Activated CD8-positive, alpha-beta T cell treated with anti-CD3 and anti-CD28 coated beads for 36 hours (primary cell): Measurements from ENCODE around the gene CD86. TPM values are rescaled to one million over a fixed set of nuclear protein-coding genes. Genes with fewer than 3 reads are reported as not detected.

Experiments used
- ATAC-seq: fragments of 200-7000 bp; cut with Tn5 transposase; one replicate; pipeline ENCODE4 v1.10.0; 2021; ENCODE audit warnings: mild to moderate bottlenecking, moderate library complexity
- CTCF ChIA-PET: fragments of 350-600 bp; sonication (Branson Sonifier 250); formaldehyde crosslinking; loops from one replicate; lab custom pipeline; 2021; ENCODE audit warnings: antibody characterized with exemption; lab: Charles Lee
- POLR2A ChIA-PET: fragments of 350-600 bp; sonication (Branson Sonifier 250); formaldehyde crosslinking; loops from one replicate; lab custom pipeline; 2021; ENCODE audit warnings: antibody characterized with exemption; lab: Charles Lee
- DNase-seq: peaks from one replicate; pipeline ENCODE4 v3.0.0-alpha.2; 2020
- H3K27ac Mint-ChIP-seq: one replicate; pipeline ENCODE4 v1.8.0; 2021; ENCODE audit warnings: mild to moderate bottlenecking, mixed read lengths
- H3K27me3 Mint-ChIP-seq: one replicate; pipeline ENCODE4 v1.8.0; 2021; ENCODE audit warnings: mixed read lengths
- H3K36me3 Mint-ChIP-seq: one replicate; pipeline ENCODE4 v1.8.0; 2021; ENCODE audit warnings: low read depth, mixed read lengths
- H3K4me1 Mint-ChIP-seq: one replicate; pipeline ENCODE4 v1.8.0; 2021; ENCODE audit warnings: low read depth, mixed read lengths
- H3K4me3 Mint-ChIP-seq: one replicate; pipeline ENCODE4 v1.8.0; 2021; ENCODE audit warnings: mild to moderate bottlenecking, moderate library complexity, mixed read lengths
- H3K9me3 Mint-ChIP-seq: one replicate; pipeline ENCODE4 v1.8.0; 2021; ENCODE audit warnings: mixed read lengths
- intact Hi-C: fragments of 100-400 bp; cut with micrococcal nuclease; formaldehyde crosslinking; loops from one replicate; pipeline ENCODE4 v1.10.0; 2022
- total RNA-seq, 2 experiments: library from RNA; stranded (reverse); gene quantifications; one replicate each; pipeline ENCODE4 v1.2.3, GENCODE V29; 2021
- TF ChIP-seq, protein P1 (sequence below): fragments of 200-600 bp; IDR thresholded peaks from one replicate; pipeline ENCODE4 v1.8.0; 2022; ENCODE audit warnings: antibody characterized with exemption, mild to moderate bottlenecking

Gene CD86
- total RNA-seq, 2 experiments from 2014 or later = 0.43 to 0.52 TPM

DNA sequence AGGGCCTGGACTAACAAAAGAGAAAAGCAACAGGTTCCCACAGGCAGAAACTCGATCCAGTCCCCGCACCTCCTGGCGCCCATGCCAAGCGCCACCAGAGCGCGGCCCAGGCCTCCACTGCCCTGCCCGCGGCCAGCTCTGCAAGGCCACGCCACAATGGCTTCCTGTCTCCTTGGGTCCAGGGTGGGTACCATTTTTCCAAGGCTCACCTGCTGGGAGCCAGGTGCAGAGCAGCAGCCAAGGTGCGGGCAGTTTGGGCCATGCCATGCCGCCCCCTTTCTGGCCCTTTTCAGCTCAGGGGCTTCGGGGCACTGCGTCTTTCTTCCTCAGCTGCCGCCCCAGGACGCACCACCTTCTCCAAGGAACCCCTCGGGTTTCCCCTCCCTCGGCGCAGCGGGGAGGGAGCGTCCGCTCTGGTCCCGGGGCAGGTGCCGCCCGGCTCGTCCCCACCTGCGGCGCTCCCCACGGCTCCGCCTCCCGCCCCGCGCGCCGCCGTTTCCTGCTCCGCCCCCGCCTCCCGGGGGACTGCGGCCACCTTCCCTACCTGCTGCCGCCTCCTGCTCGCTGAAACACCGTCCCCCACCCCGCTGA is 33.3 kb upstream of the CD86 start, which contains the start of gene ILDR1:
TSS of gene ILDR1 (minus strand) at position 437 of the 591 bp plus-strand sequence. CDS start at position 267, 170 bp downstream.
- H3K36me3 Mint-ChIP-seq = no peaks in the 10 kb centered on the region
- peaks cover 36% of the 10 kb centered on the region for H3K27me3 Mint-ChIP-seq
- ChIA-PET POLR2A (no interaction called here), CTCF (no interaction called here)
- TF ChIP-seq, protein P1, sequence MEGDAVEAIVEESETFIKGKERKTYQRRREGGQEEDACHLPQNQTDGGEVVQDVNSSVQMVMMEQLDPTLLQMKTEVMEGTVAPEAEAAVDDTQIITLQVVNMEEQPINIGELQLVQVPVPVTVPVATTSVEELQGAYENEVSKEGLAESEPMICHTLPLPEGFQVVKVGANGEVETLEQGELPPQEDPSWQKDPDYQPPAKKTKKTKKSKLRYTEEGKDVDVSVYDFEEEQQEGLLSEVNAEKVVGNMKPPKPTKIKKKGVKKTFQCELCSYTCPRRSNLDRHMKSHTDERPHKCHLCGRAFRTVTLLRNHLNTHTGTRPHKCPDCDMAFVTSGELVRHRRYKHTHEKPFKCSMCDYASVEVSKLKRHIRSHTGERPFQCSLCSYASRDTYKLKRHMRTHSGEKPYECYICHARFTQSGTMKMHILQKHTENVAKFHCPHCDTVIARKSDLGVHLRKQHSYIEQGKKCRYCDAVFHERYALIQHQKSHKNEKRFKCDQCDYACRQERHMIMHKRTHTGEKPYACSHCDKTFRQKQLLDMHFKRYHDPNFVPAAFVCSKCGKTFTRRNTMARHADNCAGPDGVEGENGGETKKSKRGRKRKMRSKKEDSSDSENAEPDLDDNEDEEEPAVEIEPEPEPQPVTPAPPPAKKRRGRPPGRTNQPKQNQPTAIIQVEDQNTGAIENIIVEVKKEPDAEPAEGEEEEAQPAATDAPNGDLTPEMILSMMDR = no peak
- H3K9me3 Mint-ChIP-seq = no peaks in the 10 kb centered on the region
- intact Hi-C loops = no loop called here
- peak within 1 kb of the TSS; percentile 10 for H3K4me3 Mint-ChIP-seq
- ATAC-seq (no peak), DNase-seq (peak; percentile 16)
- H3K4me1 Mint-ChIP-seq = no peaks in the 10 kb centered on the region
- H3K27ac Mint-ChIP-seq = no peak within 1 kb of the TSS

DNA sequence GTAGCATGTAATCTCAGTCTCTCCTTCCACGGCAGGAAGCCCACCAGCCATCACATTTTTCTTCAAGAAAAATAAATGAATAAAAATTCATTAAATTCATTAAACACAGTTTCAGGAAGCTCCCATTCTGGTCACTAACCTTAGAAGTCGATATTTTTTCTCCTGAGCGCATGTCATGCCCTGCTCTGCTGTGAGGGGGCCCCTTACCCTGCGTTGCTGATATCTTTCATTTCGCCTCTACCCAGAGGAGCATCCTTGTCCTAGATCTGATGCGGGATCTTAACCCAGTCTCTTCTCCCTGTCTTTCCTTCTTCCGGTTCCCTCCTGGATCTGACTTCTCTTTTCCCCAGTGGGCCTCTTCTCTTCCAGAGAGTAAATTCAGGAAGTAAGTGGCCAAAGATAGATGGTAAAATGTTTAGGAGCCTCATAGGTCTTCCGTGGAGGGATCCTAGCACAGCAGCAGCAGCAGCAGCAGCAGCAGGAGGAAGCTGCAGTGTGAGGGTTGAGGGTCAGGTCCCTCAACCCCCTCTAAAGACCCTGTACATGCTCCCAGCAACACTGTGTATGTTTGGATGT is 31.7 kb upstream of the CD86 start:
- Mint-ChIP-seq H3K27ac (no peak overlapping the region), H3K4me1 (no peaks in the 10 kb centered on the region), H3K27me3 (peaks cover 30% of the 10 kb centered on the region), H3K9me3 (no peaks in the 10 kb centered on the region), H3K36me3 (no peaks in the 10 kb centered on the region), H3K4me3 (no peak overlapping the region)
- DNase-seq = no peak
- no peak for ATAC-seq
- ChIA-PET POLR2A (no interaction called here), CTCF (no interaction called here)
- TF ChIP-seq, protein P1 = no peak
- intact Hi-C loops = no loop called here

DNA sequence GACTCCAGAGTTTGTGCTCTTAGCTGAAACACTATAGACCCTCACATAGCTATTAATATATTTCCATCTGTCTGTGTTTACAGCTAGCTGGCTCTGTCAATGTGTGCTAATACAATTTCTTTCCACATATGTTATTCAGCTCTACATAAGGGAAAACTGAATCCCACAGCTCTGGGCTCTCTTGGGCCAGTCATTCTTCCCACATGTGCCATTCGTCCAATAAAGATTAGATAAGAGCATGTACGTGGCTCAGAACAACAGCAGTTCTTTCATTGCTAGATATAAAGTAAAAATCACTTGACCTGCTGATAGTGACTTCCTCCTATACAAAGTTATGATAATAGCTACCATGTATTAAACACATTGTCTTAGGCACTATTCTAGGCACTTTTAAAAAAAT is 30.4 kb upstream of the CD86 start:
- ChIA-PET CTCF (interaction anchor here (1.2 kb wide), 1 partner anchor 10 kb away, joined by 6 read pairs; no protein-coding TSS in a partner anchor), POLR2A (no interaction called here)
- Mint-ChIP-seq H3K27ac (no peak overlapping the region), H3K36me3 (no peaks in the 10 kb centered on the region), H3K4me3 (no peak overlapping the region), H3K4me1 (no peaks in the 10 kb centered on the region), H3K27me3 (peaks cover 19% of the 10 kb centered on the region), H3K9me3 (no peaks in the 10 kb centered on the region)
- intact Hi-C loops = no loop called here
- DNase-seq (no peak), ATAC-seq (no peak)
- TF ChIP-seq, protein P1 = no peak

DNA sequence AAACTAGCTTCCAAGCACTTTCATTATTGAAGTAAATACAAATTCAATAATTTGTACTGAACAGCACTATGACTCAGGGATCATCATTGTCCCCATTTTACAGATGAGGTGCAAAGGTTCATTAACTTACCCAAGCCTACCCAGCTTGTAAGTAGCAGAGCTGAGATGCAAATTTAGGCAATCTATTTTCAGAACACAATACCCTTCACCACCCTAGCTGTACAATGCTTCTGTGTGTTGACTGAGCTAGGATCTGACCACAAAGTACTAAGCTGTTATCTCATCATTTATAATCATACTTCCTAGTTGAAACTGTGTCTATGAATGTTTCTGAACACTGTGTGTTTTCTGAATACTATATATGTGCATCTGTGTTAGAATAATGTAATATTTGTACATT is 29.9 kb upstream of the CD86 start:
- intact Hi-C loops = no loop called here
- DNase-seq (no peak), ATAC-seq (no peak)
- no peak overlapping the region for H3K27ac Mint-ChIP-seq
- peaks cover 4% of the 10 kb centered on the region for H3K4me1 Mint-ChIP-seq
- CTCF ChIA-PET = interaction anchor here (1.2 kb wide), 1 partner anchor 9 kb away, joined by 6 read pairs; no protein-coding TSS in a partner anchor
- no peak overlapping the region for H3K4me3 Mint-ChIP-seq
- peaks cover 16% of the 10 kb centered on the region for H3K27me3 Mint-ChIP-seq
- no peaks in the 10 kb centered on the region for H3K9me3 Mint-ChIP-seq
- POLR2A ChIA-PET = no interaction called here
- TF ChIP-seq, protein P1 = no peak
- H3K36me3 Mint-ChIP-seq = no peaks in the 10 kb centered on the region

DNA sequence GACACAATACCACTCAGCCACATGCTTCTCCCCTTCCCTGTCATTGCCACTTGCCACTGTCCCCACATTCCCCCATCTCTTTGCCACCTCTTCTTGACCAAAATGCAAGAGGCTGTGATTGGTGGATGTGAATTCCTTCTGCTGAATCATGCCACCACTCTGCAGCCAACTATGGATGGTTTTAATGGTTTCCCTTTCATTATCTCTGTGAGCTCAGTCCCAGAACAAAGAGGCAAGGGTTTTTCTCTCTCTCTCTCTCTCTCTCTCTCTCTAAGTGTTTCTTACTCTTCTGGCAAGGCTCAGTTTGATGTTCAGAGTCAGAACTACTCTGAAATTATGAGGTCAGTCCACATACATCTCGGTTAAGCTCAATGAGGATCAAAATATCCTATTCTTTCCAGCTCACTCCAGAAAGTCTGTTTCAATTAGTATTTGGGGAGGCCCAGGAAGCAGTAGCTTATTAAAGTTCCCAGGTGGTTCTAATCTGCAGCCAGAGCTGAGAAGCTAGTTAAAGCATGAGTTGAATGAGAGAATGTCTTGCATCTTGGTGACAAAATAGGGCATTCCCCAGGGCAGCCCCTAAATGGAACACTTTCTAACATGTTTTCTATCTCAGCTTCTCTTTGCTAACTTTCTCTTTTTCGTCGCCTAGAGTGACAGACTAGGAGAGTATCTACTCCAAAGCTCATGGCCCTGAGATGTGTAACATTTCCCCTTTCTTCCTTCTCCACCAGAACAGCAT is 24.6 kb upstream of the CD86 start:
- TF ChIP-seq, protein P1 = no peak
- H3K9me3 Mint-ChIP-seq = peaks cover 1% of the 10 kb centered on the region
- peaks cover 4% of the 10 kb centered on the region for H3K27me3 Mint-ChIP-seq
- H3K27ac Mint-ChIP-seq = peak overlapping the region; percentile 62
- CTCF ChIA-PET = interaction anchor here (0.8 to 1.3 kb wide), 4 partner anchors 14 to 70 kb away, joined by 3 read pairs; no protein-coding TSS in a partner anchor
- intact Hi-C loops = no loop called here
- peaks cover 17% of the 10 kb centered on the region for H3K4me1 Mint-ChIP-seq
- H3K4me3 Mint-ChIP-seq = no peak overlapping the region
- POLR2A ChIA-PET = no interaction called here
- DNase-seq = peak; percentile 31
- no peaks in the 10 kb centered on the region for H3K36me3 Mint-ChIP-seq
- peak; percentile 88 for ATAC-seq
